NCI-H69 (cell line): ENCODE measurements around the gene PRLHR.

Source experiments
- DNase-seq: peaks from one replicate; lab custom pipeline; 2025; lab: John Stamatoyannopoulos, UW

Gene PRLHR

DNA sequence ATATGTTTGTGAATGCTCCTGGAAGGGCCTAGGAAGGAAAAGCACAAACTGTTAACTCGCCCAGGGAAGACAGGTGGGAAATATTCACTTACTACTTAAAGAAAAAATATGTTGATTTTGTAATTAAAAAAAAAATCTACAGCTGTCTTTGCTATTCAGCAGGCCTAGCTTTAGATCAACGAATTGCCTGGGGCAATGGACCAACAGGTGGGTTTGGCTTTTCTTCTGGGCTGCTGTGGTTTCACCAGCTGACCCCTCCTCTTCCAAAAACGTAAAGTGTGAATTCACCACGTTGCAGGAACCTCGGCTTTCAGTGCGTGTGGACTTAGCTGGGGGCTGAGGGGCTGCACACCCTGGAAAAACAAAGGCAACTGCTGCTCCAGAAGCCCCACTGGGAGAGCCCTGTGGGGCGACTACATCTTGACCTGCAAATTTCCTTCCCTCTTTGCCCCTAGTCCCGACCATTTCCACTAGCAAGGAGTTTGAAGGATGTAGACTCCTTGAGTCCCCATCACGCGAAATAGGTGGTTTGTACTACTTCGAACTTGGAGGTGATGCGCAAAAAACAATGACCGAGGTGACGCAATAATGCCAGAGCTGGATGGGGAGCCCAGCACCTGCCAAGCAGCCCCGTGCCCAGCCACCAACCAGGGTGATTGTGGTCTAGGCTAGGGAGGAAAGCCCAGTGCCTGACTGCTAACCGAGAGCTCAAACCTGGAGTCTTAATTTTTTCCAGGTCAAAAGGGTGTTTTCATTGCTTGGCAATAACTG lies 7.4 kb downstream of the PRLHR start:
- DNase-seq, result peak; percentile 79

DNA sequence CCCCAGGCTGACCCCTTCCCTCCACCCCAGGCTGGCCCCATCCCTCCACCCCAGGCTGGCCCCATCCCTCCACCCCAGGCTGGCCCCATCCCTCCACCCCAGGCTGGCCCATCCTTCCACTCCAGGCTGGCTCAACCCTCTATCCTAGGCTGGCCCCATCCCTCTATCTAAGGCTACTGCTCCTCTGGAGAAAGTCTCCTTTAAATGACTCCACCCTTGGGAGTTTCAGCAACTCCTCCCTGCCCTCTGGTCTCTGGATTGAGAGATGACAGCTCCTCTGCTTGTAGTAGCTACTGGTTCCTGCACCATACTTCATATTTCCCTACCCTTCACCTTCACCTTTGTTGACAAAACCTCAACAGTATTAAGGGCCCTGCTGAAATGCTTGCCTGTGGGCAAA lies 8.5 kb downstream of the PRLHR start:
- DNase-seq, result no peak

DNA sequence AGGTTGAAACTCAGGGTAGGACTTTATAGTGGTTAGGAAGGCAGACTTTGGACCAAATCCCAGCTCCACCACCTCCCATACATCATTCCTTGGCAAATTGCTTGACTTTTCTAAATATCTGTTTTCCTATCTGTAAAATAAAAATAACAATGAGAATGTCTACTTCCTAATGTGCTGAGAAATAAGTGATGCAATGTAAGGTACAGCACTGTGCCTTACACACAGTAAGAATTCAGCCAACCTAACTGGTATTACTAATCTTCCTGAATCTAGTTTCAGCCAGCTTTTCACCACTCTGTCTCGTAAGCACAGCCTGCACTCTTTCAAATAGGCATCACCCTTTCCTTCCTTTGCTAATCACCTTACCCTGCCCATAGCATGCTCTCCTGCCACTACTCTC lies 9.7 kb downstream of the PRLHR start:
- no peak for DNase-seq

DNA sequence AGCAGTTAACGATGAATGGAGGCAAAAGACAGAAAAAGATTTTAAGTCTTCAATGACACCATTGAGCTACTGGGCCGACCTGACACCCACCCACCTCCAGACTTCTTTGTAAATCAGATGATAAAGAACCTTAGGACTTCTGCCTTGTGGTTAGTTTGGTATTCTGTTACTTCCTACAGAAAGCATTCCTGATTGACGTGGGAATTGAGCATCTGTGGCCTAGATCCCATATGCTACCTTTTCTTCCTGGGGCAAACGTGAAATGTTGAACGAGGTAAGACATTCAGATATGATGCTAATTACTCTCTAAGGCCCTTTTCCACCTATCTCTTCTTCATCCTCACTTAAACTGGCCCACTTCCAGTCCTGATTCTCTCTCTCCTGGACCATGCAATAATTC lies 10.2 kb downstream of the PRLHR start:
- DNase-seq, result no peak

DNA sequence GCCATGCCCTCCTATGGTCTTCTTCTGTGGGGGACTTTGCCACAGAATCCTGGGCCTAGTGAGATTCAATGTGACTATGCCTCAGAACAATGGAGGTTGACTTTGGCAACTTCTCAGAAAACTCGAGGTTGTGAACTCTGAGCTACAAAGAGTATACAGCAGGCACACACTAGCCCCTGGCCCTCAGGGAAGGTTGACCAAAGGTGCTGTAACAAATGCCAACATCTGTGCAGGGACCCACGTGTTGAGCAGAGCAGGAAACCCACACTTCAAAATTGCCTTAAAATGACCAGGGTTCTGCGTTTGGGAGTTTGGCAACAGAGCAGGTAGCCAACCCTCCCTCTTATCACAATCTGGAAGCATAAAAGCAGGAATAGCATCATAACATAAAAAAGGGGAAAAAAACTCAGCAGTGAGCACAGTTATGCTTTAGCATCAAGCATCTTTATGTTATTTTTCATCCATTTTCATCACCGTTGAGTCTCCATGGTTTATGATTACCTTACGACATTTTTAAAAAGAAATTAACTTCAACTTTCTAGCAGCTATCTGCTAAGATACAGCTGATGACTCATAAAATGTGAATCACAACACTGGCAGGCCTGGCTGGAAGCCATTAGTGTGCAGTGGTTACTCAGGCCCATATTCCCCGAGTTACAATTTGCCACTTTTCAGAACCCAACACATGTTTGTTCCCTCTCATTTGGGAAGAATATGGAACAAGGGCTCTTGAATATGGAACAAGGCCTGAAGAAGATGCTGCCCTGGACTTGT lies 11.1 kb downstream of the PRLHR start:
- DNase-seq, result no peak

DNA sequence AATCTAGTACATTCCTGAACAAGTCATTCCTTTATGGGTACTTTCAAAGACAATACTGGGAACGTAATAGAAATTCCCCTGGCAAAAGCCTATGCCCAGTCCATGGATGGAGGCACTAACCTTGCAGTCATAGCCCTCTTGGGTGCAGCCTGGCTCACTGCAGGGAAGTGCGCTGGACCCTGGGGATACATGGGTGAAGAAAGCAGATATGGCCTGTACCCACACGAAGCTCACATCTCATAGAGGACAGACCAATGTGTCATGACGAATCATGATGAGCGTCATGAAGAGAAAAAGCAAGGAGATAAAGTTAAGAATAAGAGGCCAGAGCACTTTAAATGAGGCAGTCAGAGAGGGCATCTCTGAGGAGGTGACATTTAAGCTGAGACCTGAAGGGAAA lies 11.8 kb downstream of the PRLHR start:
- no peak for DNase-seq

DNA sequence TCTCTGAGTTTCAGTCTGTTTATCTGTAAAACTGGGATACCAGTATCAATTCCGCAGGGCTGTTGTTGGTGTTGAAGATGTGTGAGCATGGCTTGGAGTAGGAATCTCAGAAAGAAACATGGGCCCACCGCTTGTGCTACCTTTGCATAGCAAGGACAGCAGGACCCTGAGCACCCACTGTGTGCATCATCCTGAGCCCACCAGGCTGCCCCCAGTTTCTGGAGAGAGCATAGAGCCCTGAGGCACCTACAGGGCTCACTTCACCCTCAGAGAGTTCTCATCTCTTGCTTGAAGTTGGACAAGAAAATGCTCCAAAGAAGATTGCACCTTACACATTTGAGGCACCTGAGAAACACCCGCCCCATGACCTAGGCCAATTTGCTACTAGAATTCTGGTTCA lies 12.9 kb downstream of the PRLHR start:
- DNase-seq, result no peak

DNA sequence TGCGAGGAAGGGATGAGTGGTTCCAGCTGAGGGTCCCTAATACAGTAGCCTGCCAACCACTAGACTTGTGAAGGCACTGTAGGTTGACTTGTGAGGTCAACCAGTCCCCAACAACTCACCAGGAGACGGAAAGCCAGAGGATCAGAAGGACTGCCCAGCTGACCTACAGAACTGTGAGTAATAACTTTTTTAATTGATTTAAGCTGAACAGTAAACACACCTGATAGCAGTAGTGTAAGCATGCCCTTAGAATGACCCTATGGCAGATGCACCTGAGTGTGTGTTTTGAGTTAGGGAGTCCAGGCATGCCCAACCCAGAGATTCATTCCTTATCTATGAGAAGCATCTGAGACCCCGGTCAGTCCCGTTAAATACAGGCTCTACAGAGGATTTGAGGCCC lies 14.1 kb downstream of the PRLHR start:
- peak; percentile 10 for DNase-seq

DNA sequence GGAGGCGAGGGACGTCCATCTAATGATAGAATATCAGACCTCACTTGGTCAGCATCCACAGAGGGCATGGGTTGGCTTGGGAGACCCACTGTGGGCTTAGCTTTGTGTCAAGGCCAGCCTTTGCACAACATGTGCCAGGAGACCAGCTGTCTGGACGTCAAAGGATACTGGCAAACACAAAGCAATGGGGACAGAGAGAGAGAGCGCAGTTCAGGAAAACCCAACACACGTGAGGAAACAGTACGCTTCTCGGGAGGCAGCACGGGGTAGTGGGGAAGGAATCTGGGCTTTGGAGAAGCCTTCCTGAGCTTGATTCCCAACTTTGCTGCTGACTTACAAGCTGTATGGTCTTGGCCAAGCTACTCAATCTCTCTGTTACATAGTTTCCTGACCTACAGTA lies 14.7 kb downstream of the PRLHR start:
- no peak for DNase-seq

DNA sequence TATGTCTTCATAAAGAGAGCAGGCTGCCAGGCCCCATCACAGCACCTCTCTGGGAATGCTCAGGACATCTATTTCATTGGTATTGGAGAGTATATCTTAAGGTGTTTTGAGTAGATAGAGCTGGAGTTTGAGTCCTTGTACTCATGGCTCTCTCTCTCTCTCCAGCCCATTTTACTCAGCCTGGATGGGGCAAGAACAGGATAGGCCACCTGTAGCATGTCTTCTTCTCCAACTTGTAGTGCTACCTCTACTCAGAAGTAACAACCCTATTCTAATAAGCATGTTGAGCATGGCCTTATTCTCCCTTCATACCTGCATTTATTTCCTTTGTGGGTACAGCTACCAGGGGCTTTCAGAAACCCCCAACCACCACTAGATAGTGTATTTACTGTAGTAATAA lies 21.9 kb downstream of the PRLHR start:
- no peak for DNase-seq

DNA sequence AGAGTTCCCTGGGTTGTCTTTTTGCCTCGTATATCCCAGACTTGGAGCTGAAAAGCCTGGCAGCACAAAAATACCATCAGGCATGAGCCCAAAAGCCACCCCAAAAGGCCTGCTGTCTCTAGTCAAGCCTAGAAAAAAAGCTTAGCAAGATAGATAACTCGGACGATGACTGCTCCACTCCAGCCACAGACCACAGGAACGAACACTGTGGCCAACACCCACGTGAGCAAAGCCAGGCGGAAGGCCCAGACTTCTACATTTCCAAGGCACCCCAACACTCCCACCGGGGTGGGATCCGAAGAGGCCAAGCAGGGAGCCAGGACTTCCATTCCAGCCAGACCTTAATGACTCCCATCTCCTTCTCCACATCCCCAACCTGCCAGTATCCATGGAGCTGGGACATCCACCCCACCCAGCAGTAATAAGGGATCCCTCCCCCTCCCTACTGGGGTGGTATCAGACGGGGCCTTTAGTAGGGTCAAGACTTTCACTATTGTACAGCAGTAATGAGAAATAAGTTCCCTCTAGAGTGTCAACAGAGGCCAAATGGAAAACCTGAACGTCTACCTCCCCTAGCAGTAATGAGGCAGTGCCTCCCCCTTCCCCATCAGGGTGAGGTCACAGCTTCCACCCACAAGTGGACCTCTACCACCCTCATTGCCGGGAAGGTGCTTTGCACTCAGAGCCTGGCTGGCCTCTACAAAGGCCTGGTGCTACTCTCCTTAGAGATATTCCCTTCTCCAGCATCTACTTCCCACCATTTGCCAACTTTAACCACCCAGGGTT lies 23.0 kb downstream of the PRLHR start:
- DNase-seq, result no peak

DNA sequence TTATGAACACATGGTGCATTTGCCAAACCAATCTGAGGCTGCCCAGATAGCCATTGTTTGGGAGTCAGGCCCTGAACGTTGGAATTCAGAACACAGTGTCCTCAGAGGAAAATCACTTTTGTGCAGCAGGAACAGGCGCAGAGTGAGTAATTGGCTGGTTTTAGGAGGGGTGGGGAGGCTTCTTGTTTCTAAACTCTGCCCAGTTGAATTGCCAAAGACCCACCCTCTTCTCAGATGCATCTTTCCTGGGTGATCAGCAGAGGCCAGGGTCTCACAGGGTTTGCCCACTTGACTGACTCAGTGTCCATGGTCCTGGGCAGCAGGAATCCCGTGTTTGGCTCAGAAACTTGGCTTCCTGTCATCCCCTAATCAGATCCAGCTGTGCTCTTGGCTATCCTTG lies 24.3 kb downstream of the PRLHR start:
- no peak for DNase-seq

DNA sequence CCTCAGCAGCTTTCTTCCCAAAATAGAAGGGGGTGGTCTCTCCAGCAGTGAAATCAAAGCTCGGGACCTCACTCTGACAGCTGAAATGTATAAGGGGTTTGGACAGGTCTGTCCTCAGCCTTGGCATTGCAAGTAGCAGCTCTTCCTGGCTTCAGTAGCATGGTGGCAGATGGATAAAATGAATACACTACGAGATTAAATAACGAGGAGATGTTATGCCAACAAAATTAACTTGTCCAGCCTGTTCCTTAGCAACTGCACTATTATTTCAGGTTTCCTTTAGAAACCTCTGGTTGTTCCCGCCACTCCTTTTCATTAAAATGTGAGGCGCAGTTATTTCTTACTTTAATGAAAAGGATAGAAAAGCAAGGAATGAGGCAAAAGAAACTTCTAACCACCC lies 24.9 kb downstream of the PRLHR start:
- peak; percentile 21 for DNase-seq

DNA sequence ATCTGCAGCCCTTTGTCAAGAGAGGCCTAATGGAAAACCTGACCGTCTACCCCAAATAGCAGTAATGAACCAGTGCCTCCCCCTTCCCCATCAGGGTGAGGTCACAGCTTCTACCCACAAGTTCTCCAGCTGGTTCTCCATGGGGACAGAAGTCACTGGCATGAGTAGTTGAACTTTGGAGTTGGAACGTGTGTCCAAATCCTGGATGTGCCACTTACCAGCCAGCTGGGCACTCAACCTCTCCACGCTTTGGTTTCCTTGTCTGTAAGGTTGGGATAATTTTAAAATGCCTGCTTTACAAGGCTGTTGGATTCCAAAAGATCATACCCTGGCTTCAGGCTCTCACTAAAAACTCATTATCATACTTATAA lies 25.6 kb downstream of the PRLHR start:
- DNase-seq, result no peak

DNA sequence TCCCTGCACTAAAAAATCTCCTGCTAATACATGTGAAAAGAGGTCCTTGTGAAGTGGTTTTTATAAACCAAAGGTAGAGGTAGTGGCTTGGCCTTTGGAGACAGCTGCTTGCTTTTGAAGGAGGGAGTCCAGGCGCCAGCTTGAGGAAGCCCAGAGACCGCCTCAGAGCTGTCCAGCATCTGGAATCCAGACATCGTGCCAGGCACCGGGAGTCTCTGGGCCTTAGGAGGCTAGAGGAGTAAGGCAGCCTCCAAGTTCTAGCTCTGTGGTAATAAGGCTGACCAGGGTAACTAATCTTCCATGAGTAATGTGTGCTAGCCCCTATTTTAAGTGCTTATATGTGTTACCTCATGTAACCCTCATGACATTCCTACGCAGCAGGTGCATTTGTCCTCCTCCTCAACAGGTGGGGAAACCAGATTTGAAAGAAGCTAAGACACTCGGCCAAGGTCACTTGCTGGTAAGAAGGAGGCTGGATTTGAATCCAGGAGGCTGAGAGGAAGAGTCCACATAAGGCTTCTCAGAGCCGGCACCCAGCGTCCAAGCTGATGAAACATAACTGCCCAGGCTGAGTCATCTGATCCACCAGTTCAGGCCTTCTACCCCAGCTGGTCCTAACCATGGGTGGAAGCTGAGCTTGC lies 26.1 kb downstream of the PRLHR start:
- no peak for DNase-seq

DNA sequence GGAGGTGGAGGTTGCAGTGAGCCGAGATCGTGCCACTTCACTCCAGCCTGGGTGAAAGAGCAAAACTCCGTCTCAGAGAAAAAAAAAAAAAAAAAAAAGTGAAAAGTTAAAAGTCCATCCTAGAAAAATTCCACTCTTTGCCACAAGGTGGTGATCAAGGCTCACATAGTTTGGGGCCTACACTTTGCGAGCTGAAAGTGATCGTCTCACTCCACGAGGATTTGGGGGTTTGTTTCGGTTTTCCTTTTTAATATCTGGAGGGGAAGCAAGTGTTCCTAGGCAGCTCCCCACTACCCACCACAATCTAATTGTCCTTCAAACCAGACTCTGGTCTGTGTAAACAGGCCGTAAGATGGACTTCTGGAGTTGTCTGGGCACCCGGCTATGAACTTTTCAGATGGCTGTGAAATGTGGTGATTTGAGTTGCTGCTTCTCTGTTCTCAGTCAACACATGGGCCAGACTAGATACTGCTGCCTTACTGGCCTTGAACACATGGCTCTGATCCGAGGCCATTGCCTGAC lies 27.1 kb downstream of the PRLHR start:
- peak; percentile 56 for DNase-seq

DNA sequence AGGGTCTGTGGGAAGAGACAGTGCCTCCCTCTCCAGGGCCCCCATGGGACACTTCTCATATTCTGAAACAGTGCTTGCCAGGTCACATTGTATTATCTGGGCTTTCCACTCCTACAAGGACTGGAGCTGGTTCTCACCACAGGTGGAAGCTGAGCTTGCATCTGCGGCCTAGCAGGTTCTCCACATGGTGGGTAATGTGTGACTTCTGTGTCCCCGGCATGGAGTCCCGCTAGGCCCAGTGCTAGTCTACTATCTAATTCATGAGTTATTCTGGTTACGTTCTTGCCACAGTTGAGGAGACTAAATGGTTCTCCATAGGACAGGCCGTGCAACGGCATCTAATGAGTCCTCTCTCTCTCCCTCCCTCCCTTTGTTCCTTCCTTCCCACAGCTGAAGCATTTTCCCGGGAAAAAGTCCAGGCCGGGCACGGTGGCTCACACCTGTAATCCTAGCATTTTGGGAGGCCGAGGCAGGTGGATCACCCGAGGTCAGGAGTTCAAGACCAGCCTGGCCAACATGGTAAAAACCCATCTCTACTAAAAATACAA lies 27.7 kb downstream of the PRLHR start:
- no peak for DNase-seq

DNA sequence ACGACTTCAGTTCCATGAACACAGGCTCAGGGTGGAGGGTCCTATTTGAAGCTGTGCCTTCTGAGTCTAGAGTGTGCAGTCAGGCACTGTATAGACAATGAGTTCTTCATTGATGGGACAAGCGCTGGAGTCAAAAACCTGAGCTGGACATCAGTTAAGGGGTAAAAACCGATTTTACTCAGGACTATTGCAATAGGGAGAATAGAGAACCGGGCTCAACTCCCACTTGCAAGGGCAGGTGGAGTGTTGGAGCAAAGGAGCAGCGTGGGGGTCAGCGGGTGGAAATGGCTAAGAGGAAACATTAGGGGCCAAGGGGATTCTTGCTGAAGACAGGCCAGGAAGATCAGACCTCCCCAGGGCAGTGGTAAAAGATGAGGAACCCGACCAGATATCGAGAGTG lies 28.5 kb downstream of the PRLHR start:
- DNase-seq, result no peak

DNA sequence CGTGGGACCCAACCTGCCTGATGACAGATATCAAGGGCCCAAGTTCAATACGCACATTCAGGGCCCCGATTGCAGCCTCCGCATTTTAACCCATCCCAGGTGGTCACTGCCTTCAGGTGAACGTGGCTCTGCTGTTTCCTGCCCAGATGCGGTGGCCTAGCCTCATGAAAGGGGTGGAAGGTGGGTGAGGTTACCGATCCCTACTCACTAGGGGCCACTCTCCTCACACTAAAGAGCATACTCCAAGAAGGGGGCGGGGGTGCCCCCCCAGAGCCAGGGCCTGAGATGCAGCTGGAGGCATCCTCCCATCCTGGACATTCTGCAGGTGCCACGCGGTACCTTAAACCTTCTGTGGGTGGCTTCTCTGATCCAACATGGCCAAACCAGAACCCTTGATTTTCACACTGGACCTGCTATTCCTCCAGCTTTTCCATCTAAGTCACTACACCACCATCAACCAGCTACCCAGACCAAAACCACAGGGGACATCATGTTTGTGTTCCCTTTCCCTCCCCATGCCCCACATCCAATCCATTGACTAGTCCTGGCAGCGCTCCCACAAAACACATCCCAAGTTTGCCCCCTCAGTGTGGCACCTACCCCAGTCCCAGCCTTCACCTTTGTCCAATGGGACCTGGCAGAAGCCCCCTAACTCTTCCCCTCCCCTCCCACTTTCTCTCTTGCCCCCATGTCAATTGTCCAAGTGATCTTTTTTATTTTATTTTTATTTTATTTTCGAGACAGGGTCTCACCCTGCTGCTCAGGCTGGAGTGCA lies 30.0 kb downstream of the PRLHR start:
- DNase-seq, result no peak

DNA sequence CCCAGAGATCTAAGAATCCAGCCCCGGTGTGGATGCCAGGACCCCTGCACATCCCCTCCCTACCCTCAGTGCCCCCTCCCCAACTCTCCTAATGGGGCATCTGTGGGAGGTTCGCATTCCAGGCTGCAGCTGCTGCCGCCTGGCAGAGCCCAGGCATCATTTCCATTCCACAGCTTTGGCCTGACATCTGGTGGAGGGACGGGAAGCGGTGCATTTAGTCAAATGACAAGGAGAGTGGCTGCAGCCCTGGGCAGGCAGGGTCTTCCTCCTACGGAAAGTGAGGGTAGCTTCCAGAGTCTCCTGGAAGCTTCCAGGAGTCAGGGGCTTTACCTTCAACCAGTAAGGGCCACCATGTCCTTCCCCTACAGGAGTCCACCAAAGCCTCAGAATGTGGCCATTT lies 30.8 kb downstream of the PRLHR start:
- DNase-seq, result peak; percentile 79

DNA sequence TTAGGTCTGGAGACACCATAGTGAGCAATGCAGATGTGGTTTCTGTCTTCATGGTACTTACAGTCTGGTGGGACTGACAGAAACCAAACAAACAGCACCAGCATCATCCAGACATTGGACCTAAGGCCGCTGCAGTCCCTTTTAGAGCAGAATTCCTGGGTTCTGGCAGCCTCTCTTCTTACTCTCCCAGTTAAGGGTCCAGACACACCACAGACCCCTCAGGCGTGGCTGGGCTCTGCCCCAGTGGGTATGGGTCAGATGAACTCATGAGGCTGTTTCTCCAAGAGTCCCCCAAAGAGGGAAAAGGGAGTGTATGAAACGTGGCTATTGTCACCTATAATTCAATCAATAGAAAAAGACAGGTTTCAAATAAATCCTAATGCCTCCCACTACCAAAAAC lies 31.3 kb downstream of the PRLHR start:
- DNase-seq, result no peak
